Neural progenitor cell (in vitro differentiated cells): ENCODE data around the gene GYS2. TPM values are rescaled to one million over a fixed set of nuclear protein-coding genes. Genes with fewer than 3 reads are reported as not detected.

Source experiments
- DNase-seq: peaks from one replicate; pipeline ENCODE4 v3.0.0-alpha.2; 2016; ENCODE audit warnings: low spot score
- H2AFZ ChIP-seq: fragments of 200-600 bp; sonication (generic); replicated peaks from 2 replicates; pipeline ENCODE4 v1.6.1; 2016; ENCODE audit warnings: antibody characterized with exemption
- H3F3A ChIP-seq: fragments of 200-600 bp; sonication (generic); 2 replicates; pipeline ENCODE4 v1.6.1; 2016; ENCODE audit warnings: antibody characterized with exemption, low read depth
- H3K27ac ChIP-seq: fragments of 200-600 bp; sonication (generic); 2 replicates; pipeline ENCODE4 v1.5.1; 2016; ENCODE audit warnings: mild to moderate bottlenecking
- H3K27me3 ChIP-seq: fragments of 200-600 bp; sonication (generic); 2 replicates; pipeline ENCODE4 v1.6.1; 2016; ENCODE audit warnings: mild to moderate bottlenecking, moderate library complexity
- H3K36me3 ChIP-seq: fragments of 200-600 bp; sonication (generic); 2 replicates; pipeline ENCODE4 v1.5.1; 2016
- H3K4me1 ChIP-seq: fragments of 200-600 bp; sonication (generic); 2 replicates; pipeline ENCODE4 v1.6.1; 2016; ENCODE audit warnings: mixed run types
- H3K4me2 ChIP-seq: fragments of 200-600 bp; sonication (generic); 2 replicates; pipeline ENCODE4 v1.6.1; 2016
- H3K4me3 ChIP-seq: fragments of 200-600 bp; sonication (generic); 2 replicates; pipeline ENCODE4 v1.5.1; 2016
- H3K79me2 ChIP-seq: fragments of 200-600 bp; sonication (generic); 2 replicates; pipeline ENCODE4 v1.6.1; 2016; ENCODE audit warnings: low read depth
- H3K9ac ChIP-seq: fragments of 200-600 bp; sonication (generic); 2 replicates; pipeline ENCODE4 v1.6.1; 2016
- H3K9me3 ChIP-seq: fragments of 200-600 bp; sonication (generic); 2 replicates; pipeline ENCODE4 v1.5.1; 2016; ENCODE audit warnings: low read depth
- H4K20me1 ChIP-seq: fragments of 200-600 bp; sonication (generic); 2 replicates; pipeline ENCODE4 v1.6.1; 2016; ENCODE audit warnings: low read depth
- H3K27ac Mint-ChIP-seq: 3 replicates; pipeline ENCODE4 v1.8.0; 2021; ENCODE audit warnings: mixed read lengths
- H3K27me3 Mint-ChIP-seq: 2 replicates; pipeline ENCODE4 v1.8.0; 2022; ENCODE audit warnings: low read depth, mild to moderate bottlenecking, inconsistent platforms, moderate library complexity, mixed read lengths; ENCODE audit not compliant: insufficient read depth
- H3K36me3 Mint-ChIP-seq: 3 replicates; pipeline ENCODE4 v1.8.0; 2021; ENCODE audit warnings: mixed read lengths
- H3K4me1 Mint-ChIP-seq: 3 replicates; pipeline ENCODE4 v1.8.0; 2021; ENCODE audit warnings: mixed read lengths
- H3K4me3 Mint-ChIP-seq: 3 replicates; pipeline ENCODE4 v1.8.0; 2021; ENCODE audit warnings: mild to moderate bottlenecking, moderate library complexity, mixed read lengths
- H3K9me3 Mint-ChIP-seq: 3 replicates; pipeline ENCODE4 v1.8.0; 2020; ENCODE audit warnings: mixed read lengths
- CTCF ChIP-seq: fragments of 200-600 bp; sonication (generic); IDR thresholded peaks from 2 replicates; pipeline ENCODE4 v1.5.1; 2017; ENCODE audit warnings: antibody characterized with exemption, mild to moderate bottlenecking
- EZH2 ChIP-seq: fragments of 200-600 bp; sonication (generic); IDR thresholded peaks from 2 replicates; pipeline ENCODE4 v1.6.1; 2017; ENCODE audit warnings: antibody characterized with exemption, mild to moderate bottlenecking, moderate library complexity
- EZH2phosphoT487 ChIP-seq: fragments of 200-600 bp; sonication (generic); IDR thresholded peaks from 2 replicates; pipeline ENCODE4 v1.6.1; 2017; ENCODE audit warnings: antibody characterized with exemption
- total RNA-seq: library from RNA; depleted of rRNA; stranded (reverse); fragments of >200 nt; gene quantifications from 2 replicates; pipeline ENCODE4 v1.2.3, GENCODE V29; 2015; ENCODE audit warnings: low replicate concordance

GYS2 gene
- total RNA-seq, 1 donor from 2014 or later, result not detected

- Histone ChIP-seq H3K36me3 (no peaks in the 10 kb centered on the region), H4K20me1 (no peaks in the 10 kb centered on the region), H3K27me3 (no peaks in the 10 kb centered on the region), H3K4me3 (no peak overlapping the region), H3K9ac (no peak overlapping the region), H3K27ac (no peak overlapping the region), H3K79me2 (no peaks in the 10 kb centered on the region), H3K4me1 (no peaks in the 10 kb centered on the region), H3F3A (no peaks in the 10 kb centered on the region), H3K9me3 (no peaks in the 10 kb centered on the region), H3K4me2 (no peak overlapping the region), H2AFZ (no peak overlapping the region)
- H3K4me3 Mint-ChIP-seq, result no peak overlapping the region
- TF ChIP-seq EZH2 (no peak), EZH2phosphoT487 (no peak), CTCF (no peak)
- no peak for DNase-seq
- H3K27ac Mint-ChIP-seq, result no peak overlapping the region
- H3K36me3 Mint-ChIP-seq, result no peaks in the 10 kb centered on the region
- no peaks in the 10 kb centered on the region for H3K27me3 Mint-ChIP-seq
- H3K9me3 Mint-ChIP-seq, result no peaks in the 10 kb centered on the region
- H3K4me1 Mint-ChIP-seq, result no peaks in the 10 kb centered on the region
Measured at GRCh38 chr12:21614506-21614905, 9.9 kb upstream of the GYS2 start.

GRCh38 chr12:21613931-21614330, 9.3 kb upstream of the GYS2 start:
- no peaks in the 10 kb centered on the region for H3K27me3 Mint-ChIP-seq
- no peaks in the 10 kb centered on the region for H3K36me3 Mint-ChIP-seq
- DNase-seq, result no peak

GRCh38 chr12:21608196-21608595, 3.5 kb upstream of the GYS2 start:
- H3K9me3 ChIP-seq, result no peaks in the 10 kb centered on the region
- Mint-ChIP-seq H3K36me3 (no peaks in the 10 kb centered on the region), H3K4me1 (peaks cover 4% of the 10 kb centered on the region), H3K27me3 (no peaks in the 10 kb centered on the region), H3K4me3 (no peak overlapping the region), H3K9me3 (no peaks in the 10 kb centered on the region), H3K27ac (no peak overlapping the region)
- no peak overlapping the region for H3K4me3 ChIP-seq
- no peak overlapping the region for H3K4me2 ChIP-seq
- no peaks in the 10 kb centered on the region for H3F3A ChIP-seq
- no peak for DNase-seq
- H4K20me1 ChIP-seq, result no peaks in the 10 kb centered on the region
- H3K79me2 ChIP-seq, result no peaks in the 10 kb centered on the region
- no peak overlapping the region for H3K27ac ChIP-seq
- peaks cover 6% of the 10 kb centered on the region for H3K4me1 ChIP-seq
- TF ChIP-seq EZH2, result no peak
- no peak for TF ChIP-seq CTCF
- no peak for TF ChIP-seq EZH2phosphoT487
- H3K36me3 ChIP-seq, result no peaks in the 10 kb centered on the region
- no peak overlapping the region for H3K9ac ChIP-seq
- H2AFZ ChIP-seq, result no peak overlapping the region
- H3K27me3 ChIP-seq, result no peaks in the 10 kb centered on the region

More at GRCh38 chr12:21613931-21614330, 9.3 kb upstream of the GYS2 start:
- H3K4me3 ChIP-seq, result no peak overlapping the region
- TF ChIP-seq CTCF (peak; percentile 19), EZH2phosphoT487 (no peak)
- no peaks in the 10 kb centered on the region for H4K20me1 ChIP-seq
- H3K9ac ChIP-seq, result no peak overlapping the region
- H3K4me1 ChIP-seq, result no peaks in the 10 kb centered on the region
- no peak overlapping the region for H3K27ac ChIP-seq
- H3K27ac Mint-ChIP-seq, result no peak overlapping the region
- H3K4me1 Mint-ChIP-seq, result no peaks in the 10 kb centered on the region
- H3K36me3 ChIP-seq, result no peaks in the 10 kb centered on the region
- no peaks in the 10 kb centered on the region for H3K79me2 ChIP-seq
- H2AFZ ChIP-seq, result no peak overlapping the region
- no peaks in the 10 kb centered on the region for H3K9me3 Mint-ChIP-seq
- no peaks in the 10 kb centered on the region for H3K9me3 ChIP-seq
- no peak overlapping the region for H3K4me2 ChIP-seq
- H3F3A ChIP-seq, result no peaks in the 10 kb centered on the region
- no peak overlapping the region for H3K4me3 Mint-ChIP-seq
- no peaks in the 10 kb centered on the region for H3K27me3 ChIP-seq

- Histone ChIP-seq H3K4me2 (no peak overlapping the region), H3K9ac (no peak overlapping the region), H3K27ac (no peak overlapping the region), H3K9me3 (no peaks in the 10 kb centered on the region), H3K36me3 (no peaks in the 10 kb centered on the region), H3K79me2 (no peaks in the 10 kb centered on the region), H3K4me3 (no peak overlapping the region), H2AFZ (no peak overlapping the region), H3F3A (no peaks in the 10 kb centered on the region), H3K27me3 (no peaks in the 10 kb centered on the region), H4K20me1 (no peaks in the 10 kb centered on the region), H3K4me1 (peaks cover 6% of the 10 kb centered on the region)
- no peak overlapping the region for H3K27ac Mint-ChIP-seq
- no peaks in the 10 kb centered on the region for H3K27me3 Mint-ChIP-seq
- peak; percentile 10 for DNase-seq
- H3K36me3 Mint-ChIP-seq, result no peaks in the 10 kb centered on the region
- H3K4me1 Mint-ChIP-seq, result peaks cover 4% of the 10 kb centered on the region
- no peaks in the 10 kb centered on the region for H3K9me3 Mint-ChIP-seq
- H3K4me3 Mint-ChIP-seq, result no peak overlapping the region
- no peak for TF ChIP-seq EZH2phosphoT487
- TF ChIP-seq CTCF, result peak; percentile 34
Measured at GRCh38 chr12:21607701-21608100, 3.1 kb upstream of the GYS2 start.
